Esophagus muscularis mucosa (tissue), 4 donors: ENCODE data around the gene CTDSPL.

Source experiments
- EP300 ChIP-seq: sonication (generic); formaldehyde crosslinking; IDR thresholded peaks from one replicate; pipeline ENCODE4 v1.6.1; 2017; ENCODE audit warnings: antibody characterized with exemption
- POLR2A ChIP-seq: fragments of 450-650 bp; IDR thresholded peaks from one replicate; pipeline ENCODE4 v1.6.1; 2017; ENCODE audit warnings: antibody characterized with exemption, moderate library complexity, mild to moderate bottlenecking, low read depth
- POLR2AphosphoS5 ChIP-seq, 2 donors: sonication (generic); formaldehyde crosslinking; IDR thresholded peaks; one replicate each; pipeline ENCODE4 v1.6.1; 2017; ENCODE audit warnings: antibody characterized with exemption in 2 of 2
- TF ChIP-seq, protein P1 (sequence below), 3 experiments: fragments of 200-600 bp in 2 of 3; fragments of 450-650 bp in 1 of 3; sonication (generic) in 2 of 3; IDR thresholded peaks; one replicate each; pipeline ENCODE4 v1.5.1; 2017 to 2019; ENCODE audit warnings: antibody characterized with exemption in 3 of 3, mild to moderate bottlenecking in 2 of 3, moderate library complexity in 1 of 3

DNA sequence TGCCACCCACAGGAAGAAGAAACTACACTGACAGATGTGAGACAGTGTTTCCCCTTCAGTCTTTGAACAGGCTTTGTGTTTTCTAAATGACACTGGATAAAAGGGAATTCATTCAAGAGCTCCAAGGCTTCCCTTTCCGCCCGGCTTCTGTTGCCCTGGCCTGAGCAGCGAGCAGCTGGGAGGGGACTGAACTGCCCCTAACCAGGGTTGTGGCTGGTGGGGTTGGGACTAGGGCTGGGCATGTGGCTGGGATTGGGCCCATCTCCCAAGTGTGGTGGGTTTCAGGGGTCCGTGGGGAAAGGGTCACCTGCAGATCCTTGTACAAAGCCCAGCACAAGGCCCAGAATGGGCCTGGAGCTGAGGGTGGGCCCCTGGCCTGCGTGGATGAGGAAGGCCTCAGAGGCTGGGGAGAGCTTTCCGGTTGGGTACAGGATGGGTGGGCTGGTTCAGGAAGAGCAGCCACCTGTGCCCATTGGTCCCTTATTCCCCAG is 139.3 kb downstream of the CTDSPL start:
- TF ChIP-seq, protein P1, sequence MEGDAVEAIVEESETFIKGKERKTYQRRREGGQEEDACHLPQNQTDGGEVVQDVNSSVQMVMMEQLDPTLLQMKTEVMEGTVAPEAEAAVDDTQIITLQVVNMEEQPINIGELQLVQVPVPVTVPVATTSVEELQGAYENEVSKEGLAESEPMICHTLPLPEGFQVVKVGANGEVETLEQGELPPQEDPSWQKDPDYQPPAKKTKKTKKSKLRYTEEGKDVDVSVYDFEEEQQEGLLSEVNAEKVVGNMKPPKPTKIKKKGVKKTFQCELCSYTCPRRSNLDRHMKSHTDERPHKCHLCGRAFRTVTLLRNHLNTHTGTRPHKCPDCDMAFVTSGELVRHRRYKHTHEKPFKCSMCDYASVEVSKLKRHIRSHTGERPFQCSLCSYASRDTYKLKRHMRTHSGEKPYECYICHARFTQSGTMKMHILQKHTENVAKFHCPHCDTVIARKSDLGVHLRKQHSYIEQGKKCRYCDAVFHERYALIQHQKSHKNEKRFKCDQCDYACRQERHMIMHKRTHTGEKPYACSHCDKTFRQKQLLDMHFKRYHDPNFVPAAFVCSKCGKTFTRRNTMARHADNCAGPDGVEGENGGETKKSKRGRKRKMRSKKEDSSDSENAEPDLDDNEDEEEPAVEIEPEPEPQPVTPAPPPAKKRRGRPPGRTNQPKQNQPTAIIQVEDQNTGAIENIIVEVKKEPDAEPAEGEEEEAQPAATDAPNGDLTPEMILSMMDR (IDR thresholded peaks at IDR 0.05), result no peak
- no peak for TF ChIP-seq POLR2A
- TF ChIP-seq EP300, result no peak
- TF ChIP-seq POLR2AphosphoS5 (IDR thresholded peaks at IDR 0.05), result no peak
